DMS114 treated with DMSO at 0.1 percent for 48 hours (cell line): ENCODE results near the gene FAM110A.
"Not testable (repeated sequence)": the region's sequence is repeated elsewhere in the genome, so short reads cannot be mapped to it uniquely, and the experiment has no call there.

ENCODE experiments used
- DNase-seq: peaks from one replicate; lab custom pipeline; 2025; ENCODE audit not compliant: unreplicated experiment; lab: John Stamatoyannopoulos, UW

The FAM110A gene

DNA sequence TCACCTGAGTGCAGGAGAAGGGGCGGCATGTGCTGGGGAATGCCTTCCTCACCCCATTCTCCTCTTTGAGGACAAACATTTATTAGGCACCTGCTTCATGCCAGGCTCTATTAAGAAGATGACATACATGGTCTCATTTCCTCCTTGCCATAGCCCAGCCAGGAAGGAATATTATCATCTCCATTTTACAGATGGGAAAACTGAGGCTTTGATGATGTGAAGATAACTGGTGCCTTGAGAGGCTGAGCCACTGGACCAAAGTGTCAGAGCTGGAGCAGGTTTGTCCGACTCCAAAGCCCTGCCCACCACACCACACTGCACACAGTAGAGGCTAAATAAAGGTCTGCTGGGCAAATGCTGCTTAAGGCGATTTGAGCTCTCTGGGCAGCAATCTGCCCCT lies 37.2 kb downstream of the FAM110A start:
- no peak for DNase-seq

DNA sequence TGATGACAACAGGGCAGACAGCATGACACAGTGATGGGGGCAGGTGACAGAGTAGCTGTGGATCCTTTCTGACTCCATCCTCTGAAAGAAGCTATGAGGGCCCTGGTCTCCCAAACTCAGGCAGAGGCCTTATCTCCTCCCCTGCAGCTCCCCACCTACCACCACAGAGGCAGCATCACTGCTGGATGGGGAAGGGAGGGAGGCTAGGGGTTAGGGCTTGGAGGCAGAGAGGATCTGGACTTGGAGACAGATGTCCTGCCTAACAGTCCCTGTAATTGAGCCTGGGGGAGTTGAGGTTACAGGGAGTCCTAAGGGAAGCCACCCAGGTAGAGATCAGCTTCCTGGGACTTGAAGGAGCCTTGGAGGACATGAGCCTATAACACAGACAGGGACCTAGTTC lies 37.9 kb downstream of the FAM110A start:
- DNase-seq = no peak

DNA sequence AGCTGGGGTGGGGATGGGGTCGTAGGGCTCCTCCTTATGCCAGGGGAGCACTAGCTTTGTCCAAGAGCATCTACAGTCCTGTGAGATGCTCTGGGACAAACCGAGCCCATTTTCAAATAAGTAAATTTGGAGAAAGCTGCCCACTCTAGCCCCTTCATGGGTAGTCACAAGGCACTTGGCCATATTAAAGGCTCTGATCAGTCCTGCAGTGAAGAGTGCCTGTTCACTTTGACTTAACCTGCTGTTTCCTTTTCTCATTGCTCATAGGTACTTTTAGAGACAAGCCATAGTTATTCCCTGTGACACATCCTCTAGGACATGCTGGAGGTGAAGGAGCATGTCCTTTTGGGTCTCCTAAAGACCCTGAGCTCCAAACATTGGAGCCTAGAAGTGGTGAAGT lies 38.4 kb downstream of the FAM110A start:
- no peak for DNase-seq

DNA sequence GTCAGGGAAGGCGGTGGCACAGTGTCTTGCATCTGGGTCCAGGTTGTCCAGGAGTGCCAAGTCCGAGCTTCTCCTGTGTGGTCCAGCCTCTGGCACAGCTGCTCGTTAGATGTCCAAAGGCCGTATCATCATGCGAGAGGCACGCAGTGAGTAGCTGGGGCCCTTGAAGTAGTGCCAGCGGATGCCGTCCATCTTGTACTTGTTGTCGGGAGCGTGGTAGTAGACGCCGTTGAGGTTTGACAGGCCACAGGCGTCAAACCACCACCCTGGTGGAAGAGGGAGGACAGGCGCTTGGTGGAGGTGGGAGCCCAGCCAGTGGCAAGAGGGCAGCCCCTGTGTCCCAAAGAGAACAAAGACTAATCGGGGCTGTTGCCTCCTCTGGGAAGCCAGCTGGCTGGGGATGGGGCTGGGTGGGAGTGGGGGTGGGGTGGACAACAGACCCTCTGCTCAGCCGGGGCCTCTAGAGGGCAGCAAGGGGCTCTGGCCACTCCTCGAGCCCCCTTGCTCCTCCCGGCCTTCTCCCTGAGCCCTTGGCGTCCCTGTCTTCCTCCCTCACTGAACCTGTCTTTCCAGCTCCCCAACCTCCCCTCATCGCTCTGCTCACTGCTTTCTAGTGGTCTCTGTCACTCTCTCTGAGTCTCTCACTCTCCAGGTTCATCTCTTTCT lies 39.5 kb downstream of the FAM110A start:
- no peak for DNase-seq

DNA sequence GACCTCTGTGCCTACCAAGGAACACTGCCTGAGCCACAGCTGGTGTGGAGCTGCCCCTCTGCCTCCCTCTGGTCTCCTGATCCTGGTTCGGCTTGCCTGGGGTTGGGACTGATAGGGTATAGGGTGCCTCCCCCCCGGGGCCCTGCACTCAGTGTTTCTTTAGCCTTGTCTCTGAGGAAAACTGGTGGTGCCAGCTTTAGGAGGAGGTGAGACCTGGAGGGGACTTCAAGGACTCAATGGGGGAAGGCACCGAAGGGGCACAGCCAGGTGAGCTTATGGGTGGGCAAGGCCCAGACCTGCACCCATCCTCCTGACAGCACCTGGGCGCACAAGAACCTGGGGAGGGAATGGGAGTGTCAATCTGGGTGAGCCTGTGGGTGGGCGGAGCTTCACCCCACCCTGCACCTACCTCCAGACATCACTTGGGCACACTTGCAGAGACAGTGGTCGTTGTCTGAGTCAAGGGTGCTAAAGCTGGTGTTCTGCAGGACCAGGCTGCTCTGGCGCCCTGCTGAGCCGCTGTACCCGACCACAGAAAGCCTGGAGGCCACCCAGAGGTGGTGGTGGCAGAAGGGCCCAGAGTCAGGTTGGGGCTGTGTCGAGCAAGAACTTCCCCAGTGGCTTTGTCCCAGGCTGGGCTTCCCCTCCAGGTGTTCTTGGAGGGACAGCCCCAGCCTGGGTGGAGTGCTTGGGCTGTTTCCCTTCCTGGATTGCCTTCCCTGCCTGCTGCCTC lies 40.5 kb downstream of the FAM110A start:
- DNase-seq = no peak

DNA sequence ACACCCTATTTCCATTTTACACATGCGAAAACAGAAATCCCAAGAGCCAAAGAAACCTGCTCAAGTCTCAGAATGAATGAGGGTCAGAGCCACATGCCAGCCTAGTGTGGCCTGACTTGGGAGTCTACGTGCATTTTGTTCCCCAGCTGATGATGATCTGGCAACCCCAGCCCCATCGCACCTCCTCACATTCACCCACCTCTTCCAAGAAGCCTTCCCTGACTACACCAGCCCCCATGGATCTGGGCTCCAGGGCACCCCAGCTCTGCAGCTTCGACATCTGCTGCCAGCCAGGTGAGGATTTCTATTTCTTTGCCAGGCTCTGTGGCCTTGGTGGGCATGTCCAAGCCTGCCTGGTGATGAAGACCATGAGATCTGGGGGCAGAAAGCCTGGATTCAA lies 41.6 kb downstream of the FAM110A start:
- DNase-seq = no peak

DNA sequence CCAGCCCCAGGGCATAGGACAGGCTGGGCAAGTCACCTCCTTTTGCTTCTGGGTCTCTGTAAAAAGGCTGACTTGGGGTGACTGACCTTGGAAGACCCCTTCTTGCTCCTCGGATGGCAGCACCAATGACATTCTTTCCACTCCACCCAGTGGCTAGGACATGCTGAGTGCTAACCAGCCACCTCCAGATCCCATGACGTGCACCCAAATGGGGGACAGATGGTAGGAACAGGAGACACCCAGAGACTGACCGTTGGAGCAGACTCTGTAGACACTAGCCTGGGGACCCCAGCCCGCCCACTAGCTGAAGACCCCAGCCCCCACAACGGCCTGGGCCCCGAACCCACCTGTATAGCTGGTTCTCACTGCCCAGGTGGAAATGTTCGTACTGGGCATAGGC lies 44.3 kb downstream of the FAM110A start:
- no peak for DNase-seq

DNA sequence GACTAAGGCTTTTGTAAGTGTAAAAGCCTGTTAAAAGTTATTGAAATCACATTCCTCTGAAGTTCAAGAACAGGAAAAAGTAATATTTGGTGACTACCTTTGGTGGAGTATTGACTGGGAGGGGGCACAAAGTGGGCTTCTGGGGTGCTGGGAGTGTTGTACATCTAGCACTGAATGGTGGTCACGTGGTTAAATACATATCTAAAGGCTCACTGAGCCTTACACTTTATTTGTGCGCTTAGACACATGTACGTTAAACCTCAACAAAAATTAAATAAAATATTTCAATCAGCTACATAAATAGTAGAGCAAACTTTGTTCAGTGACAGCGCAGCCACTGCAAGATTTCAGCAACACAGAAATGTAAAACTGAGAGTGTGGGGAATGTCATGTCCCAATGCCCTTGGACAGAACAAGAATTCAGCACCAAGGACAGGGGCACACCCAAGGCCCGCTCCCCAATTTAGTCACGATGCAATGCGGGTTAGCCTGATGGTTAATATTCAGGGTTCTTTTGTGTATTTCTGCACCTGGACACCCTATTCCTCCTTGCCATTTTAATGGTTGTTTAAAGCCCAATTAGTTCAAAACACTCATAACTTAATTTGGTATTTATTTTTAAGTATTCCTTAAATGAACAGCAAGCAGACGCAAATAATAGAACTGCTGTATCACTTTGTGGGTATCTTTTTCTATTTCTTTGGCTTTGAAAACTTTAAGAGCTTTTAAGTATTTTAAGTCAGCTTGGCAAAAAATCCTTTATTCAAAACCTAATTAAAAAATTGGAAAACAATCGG lies 45.2 kb downstream of the FAM110A start:
- no peak for DNase-seq

DNA sequence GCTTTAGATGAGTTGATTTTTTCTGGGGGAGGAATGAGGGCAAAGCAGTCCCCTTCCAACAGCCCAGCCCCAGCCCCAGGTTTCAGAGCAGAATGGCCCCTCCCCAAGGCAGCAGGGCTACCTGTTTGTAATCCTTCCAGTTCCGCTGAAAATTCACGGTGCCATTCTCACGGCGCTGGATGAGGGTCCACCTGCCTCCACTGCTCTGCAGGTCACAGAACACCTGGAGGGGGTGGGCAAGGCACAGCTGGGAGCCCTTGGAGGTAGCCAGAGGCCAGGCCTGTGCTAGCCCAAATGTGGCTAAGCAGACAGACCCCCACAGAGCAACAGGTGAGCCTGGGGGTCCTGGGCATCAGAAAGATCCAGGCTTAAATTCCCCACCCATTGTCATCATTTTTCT lies 46.1 kb downstream of the FAM110A start:
- no peak for DNase-seq

DNA sequence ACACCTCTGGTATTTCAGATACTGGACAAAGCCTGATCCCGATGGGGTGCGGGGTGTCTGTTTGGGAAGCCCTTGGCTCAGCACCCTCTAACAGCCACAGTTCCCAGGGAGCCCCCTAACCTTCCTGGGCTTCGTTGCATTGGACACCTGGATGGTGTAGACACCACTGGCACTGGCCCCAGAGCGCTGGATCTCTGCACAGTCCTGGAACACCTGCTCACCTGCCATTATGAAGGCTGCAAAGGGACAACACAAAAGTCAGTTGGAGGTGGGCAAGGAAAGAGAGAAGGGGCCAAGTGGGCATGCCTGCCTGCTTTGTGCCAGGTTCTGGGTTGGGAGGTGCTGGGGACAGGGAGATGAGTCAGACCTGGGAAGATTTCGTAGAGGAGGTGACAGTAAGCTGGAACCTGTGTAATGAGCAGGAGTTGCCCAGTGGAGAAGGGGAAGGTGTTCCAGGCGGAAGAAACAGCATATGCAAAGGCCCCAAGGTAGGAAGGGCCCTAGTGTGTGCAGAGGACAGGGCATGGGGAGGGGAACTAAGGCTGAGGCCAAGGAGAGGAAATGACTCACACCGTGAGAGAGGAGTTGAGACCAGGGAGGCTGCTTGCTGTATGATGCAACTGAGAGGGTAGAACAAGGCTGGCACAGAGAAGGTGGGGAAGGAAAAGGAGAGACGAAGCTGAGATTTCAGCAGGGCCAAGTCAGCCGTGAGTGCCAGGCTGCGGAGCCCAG lies 47.7 kb downstream of the FAM110A start:
- DNase-seq = no peak

DNA sequence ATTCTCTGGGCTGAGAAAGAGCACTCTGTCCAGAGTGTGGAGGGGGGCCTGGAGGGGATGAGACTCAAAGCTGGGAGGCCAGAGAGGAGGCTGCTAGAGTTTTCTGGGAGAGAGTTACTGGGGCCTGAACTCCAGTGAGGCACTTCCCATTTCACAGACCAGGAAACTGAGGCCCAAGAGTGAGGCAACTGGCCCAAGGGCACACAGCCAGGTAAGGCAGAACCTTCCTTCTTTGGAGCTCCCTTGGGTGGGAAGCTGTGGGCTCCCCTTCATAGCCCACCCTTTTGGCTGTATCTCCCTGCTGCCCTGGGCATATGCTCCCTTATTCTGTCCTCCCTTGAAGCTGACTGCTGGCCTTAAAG lies 48.2 kb downstream of the FAM110A start:
- no peak for DNase-seq

DNA sequence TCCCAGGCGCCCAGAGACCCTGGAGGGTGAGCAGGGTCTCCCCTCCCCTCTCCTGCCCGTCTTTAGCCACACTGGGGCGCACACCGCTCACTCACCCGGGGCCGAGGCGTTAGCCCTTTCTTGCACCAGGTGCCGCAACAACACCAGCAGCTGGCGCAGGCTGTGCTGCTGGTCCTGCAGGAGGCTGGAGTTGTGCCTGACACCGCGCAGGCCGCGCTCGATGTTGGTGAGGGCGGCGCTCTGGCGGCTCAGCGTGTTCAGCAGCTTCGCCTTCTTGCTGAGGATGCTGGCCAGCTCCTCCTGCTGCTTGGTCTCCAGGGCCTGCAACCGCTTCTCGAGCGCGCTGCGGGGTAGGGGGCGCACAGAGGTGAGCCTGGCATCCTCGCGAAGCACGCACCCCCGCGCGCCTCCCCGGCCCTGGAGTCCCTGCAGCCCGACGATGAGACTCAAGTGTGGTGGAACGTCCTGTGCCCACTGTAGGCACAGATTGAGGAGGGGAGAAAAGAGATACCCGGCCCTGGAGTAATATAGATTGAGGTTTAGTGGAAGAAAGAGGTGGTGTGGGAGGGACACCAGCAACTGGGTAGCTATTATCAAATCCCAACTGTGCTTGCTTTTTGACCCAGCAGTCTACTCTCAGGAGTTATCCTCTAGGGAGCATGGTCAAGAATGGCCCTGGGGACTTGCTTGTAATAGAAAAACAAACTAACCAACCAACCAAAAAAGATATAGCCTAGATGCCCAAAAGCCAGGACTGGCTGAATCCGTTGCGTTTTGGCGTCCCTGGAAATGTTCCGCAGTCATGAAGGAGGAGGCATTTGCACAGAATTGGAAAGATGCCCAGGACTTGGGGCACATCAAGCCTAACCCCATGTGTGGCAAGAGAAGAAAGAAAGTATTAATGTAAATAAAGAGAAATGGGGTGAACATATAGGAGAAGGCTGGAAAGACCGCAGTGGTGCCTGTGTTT lies 51.8 kb downstream of the FAM110A start:
- no peak for DNase-seq

DNA sequence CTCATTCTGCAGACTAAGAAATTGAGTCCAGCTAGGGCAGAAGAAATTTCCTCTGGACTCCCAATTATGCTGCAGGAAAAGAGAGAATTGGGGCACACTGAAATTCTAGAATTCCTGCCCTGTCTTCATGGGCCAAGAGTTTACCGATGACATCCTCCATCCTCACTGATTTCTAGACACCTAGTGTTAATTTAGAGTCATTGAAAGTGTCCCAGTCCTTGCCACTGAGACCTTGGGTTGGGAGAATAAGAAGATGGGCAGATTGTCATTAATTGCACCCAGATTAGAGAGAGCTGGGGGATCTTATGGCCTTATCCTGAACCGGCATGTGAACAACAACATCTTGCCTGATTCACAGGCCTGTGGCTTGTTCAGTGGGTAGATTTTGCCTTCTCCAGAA lies 53.6 kb downstream of the FAM110A start:
- DNase-seq = no peak

DNA sequence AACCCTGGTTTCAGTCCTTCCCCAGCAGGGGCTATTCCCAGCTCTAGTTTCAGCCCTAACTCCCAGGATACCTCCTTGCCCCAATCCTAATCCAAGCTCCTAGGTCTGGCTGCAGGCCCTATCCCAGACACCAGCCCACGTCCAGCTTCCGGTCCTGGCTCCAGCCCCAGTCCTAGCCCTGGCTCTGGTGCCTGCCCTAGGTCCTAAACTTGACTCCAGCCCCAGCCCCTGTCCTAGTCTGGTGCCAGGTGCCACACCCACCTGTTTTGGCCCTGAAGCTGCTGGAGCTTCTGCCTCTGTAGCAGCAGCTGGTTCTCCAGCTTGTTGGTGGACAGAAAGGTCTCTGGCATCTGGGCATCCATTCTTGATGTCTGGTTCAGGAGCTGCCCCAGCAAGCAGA lies 54.5 kb downstream of the FAM110A start:
- no peak for DNase-seq

DNA sequence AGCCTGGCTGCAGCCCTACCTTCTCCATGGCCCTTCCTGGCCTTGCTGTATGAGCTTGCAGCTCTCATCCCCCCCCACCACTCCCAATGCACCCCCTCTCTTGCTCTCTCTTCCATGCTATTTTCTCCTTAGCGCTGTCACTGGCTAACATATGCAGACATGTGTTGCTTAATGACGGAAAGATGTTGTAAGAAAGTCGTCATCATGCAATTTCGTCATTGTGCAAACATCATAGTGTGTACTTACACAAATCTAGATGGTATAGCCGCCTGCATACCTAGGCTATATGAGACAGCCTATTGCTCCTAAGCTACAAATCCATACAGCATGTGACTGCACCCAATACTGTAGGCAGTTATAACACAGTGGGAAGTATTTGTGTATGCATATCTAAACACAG lies 55.6 kb downstream of the FAM110A start:
- DNase-seq = no peak

DNA sequence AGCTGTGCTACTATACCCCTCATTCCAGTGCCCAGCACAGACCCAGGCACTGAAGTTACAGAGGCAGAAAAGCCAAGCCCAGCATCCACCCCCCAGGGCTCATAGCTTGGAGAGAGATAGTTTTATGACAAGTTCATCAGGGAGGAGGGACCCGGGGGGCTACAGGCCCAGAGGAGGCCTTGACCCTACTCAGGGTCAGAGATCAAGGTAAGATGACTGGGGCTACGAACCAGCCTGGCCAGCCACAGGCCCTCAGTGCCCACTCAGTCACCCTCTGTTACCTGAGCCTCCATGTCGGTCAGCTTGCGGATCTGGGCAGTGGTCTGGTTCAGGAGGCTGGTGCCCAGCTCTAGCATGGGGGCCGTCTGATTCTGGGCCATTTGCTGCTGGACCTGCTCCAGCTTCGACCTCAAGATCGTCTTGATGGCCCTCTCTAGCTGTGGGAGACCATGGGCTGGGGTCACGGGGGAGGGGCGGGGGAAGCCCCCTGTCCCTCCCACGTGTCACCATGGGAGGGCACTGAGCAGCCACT lies 56.5 kb downstream of the FAM110A start:
- no peak for DNase-seq

DNA sequence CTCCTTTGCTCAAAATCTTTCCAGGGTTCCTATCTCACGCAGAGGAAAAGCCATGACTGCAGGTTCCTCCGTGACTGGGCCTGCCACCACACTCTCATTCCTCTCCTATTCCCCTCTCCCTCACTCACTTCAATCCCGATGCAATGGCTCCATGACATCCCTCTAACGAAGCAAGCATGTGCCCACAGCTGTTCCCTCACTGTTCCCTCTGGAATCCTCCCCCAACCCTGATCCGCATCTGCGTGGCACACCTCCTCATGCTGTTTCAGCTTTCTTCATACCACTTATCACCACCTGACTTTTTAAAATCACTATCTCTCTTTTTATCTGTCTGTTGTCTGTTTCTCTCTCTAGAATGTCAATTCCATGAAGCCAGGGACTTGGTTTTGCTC lies 57.1 kb downstream of the FAM110A start:
- DNase-seq = no peak

DNA sequence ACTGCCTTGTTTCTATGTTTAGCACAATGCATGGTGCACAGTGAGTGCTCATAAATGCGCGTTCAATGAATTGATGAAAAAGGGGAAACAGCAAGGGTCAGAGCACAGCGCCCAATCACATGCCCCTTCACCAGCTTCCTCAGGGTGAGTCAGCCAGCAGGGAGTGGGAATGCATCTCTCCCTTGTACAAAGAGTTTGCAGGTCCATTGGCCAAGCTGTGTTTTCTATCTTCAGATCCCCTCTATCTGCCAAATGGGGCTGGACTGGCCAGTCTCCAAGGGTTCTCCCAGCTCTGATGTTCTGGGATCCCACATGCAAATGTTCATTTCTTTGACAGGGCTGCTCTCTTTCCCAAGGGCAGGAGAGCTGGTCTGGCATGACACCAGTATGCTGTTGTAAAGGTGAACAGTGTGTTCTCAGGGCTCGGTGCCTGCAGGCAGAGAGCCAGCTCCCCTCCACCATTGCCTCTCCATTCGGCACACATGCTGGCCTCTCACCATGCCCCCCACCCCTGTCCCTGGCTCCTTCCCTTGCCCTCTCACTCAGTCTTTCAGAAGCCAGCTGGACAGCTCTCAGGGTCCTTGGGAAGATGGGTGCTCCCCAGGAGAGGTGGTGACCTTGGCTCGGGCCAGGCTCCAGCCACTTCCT lies 57.7 kb downstream of the FAM110A start:
- DNase-seq = no peak

DNA sequence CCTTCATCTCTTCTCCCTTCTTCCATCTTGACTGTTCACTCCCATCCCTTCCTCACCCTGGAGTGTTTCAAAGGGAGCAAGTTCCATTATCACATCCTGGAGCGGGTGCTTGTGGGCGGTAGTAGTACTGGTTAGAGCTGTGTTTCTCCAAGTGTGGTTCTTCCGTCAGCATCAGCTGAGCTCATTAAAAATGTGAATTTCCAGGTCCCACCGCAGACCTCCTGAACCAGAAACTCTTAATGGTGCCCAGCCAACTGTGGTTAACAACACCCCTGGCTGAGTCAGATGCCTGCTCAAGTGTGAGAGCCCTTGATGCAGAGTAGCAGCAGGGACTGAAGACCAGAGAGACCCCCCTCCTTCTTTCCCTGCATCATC lies 58.2 kb downstream of the FAM110A start:
- no peak for DNase-seq

DNA sequence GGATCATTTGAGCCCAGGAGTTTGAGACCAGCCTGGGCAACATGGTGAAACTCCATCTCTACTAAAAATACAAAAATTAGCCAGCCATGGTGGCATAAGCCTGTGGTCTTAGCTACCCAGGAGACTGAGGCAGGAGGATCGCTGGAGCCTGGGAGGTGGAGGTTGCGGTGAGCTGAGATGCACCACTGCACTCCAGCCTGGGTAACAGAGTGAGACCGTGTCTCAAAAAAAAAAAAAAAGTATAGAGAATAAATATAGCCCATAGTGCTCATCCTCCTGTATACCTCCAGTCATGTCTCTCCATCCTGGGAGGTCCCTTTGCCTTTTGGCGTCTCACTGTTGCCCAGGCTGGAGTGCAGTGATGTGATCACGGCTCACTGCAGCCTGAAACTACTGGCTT lies 58.9 kb downstream of the FAM110A start:
- not testable (repeated sequence) for DNase-seq
